Spleen (tissue), 11 donors: ENCODE data around the gene UPK3A. TPM values are rescaled to one million over a fixed set of nuclear protein-coding genes. Genes with fewer than 3 reads are reported as not detected.

Experiments used
- DNase-seq: peaks from one replicate; pipeline ENCODE4 v3.0.0-alpha.2; 2020
- H3K27ac ChIP-seq, 8 donors: fragments of 200-600 bp; sonication (generic) in 7 of 8; 1 replicate in 4 of 8; 2 replicates in 4 of 8; pipeline versions ENCODE4 v1.5.0 to v1.8.0; 2016 to 2021; ENCODE audit warnings: inconsistent platforms in 4 of 8, mild to moderate bottlenecking in 4 of 8, moderate library complexity in 1 of 8
- H3K27me3 ChIP-seq, 7 donors: fragments of 200-600 bp; sonication (generic) in 6 of 7; replicated peaks in 1 of 7; 1 replicate in 4 of 7; 2 replicates in 3 of 7; pipeline versions ENCODE4 v1.5.0 to v1.8.0; 2016 to 2021; ENCODE audit warnings: inconsistent platforms in 3 of 7, mild to moderate bottlenecking in 1 of 7
- H3K36me3 ChIP-seq, 6 donors: fragments of 200-600 bp; sonication (generic) in 5 of 6; 1 replicate in 4 of 6; 2 replicates in 2 of 6; pipeline versions ENCODE4 v1.5.0 to v1.8.0; 2016 to 2021; ENCODE audit warnings: inconsistent platforms in 2 of 6
- H3K4me1 ChIP-seq, 6 donors: fragments of 200-600 bp; sonication (generic) in 5 of 6; 1 replicate in 3 of 6; 2 replicates in 3 of 6; pipeline versions ENCODE4 v1.5.0 to v1.8.0; 2016 to 2021; ENCODE audit warnings: inconsistent platforms in 3 of 6
- H3K4me3 ChIP-seq, 8 donors: fragments of 200-600 bp; sonication (generic) in 7 of 8; 1 replicate in 4 of 8; 2 replicates in 4 of 8; pipeline versions ENCODE4 v1.5.0 to v1.8.0; 2016 to 2021; ENCODE audit warnings: inconsistent platforms in 4 of 8, mild to moderate bottlenecking in 4 of 8, moderate library complexity in 2 of 8
- H3K9me3 ChIP-seq, 8 donors: fragments of 200-600 bp; sonication (generic) in 7 of 8; 1 replicate in 4 of 8; 2 replicates in 4 of 8; pipeline versions ENCODE4 v1.5.0 to v1.8.0; 2016 to 2021; ENCODE audit warnings: inconsistent platforms in 4 of 8
- POLR2A ChIP-seq, 3 donors: fragments of 450-650 bp; IDR thresholded peaks; one replicate each; pipeline ENCODE4 v1.5.1; 2017; ENCODE audit warnings: antibody characterized with exemption in 3 of 3, mild to moderate bottlenecking in 1 of 3
- POLR2AphosphoS5 ChIP-seq, 3 donors: sonication (generic); formaldehyde crosslinking; IDR thresholded peaks; one replicate each; pipeline ENCODE4 v1.5.1; 2017; ENCODE audit warnings: antibody characterized with exemption in 3 of 3
- whole genome bisulfite sequencing, 5 donors: extraction: QIAGEN DNeasy Blood & Tissue Kit in 3 of 5; methylation state at CpG; one replicate each; pipeline versions ENCODE4 v1.1.5 to v1.1.7; 2013 to 2018; 5-methylcytosine and 5-hydroxymethylcytosine counted together
- intact Hi-C: fragments of 100-400 bp; cut with DNase I; formaldehyde crosslinking; loops from one replicate; pipeline ENCODE4 v1.15.0; 2023; ENCODE audit warnings: low total_unique reads
- polyA plus RNA-seq, 3 donors: library from polyadenylated mRNA; stranded (reverse); fragments of 200-250 nt; gene quantifications; one replicate each; pipeline ENCODE4 v1.2.1, GENCODE V29; 2013
- total RNA-seq, 7 donors: library from RNA; depleted of rRNA in 3 of 7; stranded (reverse); fragments of >200 nt in 3 of 7; fragmentation: NEBNext Ultra II Directional in 4 of 7; extraction: Animal tissue kit (Norgen Biotek cat#: 25700) in 4 of 7; gene quantifications; one replicate each; pipeline versions ENCODE4 v1.1.0 to v1.2.1, GENCODE V29; 2016 to 2021
- TF ChIP-seq, protein P1 (sequence below), 11 experiments: fragments of 200-600 bp in 7 of 11; fragments of 450-650 bp in 4 of 11; sonication (generic) in 4 of 11; IDR thresholded peaks in 8 of 11; conservative IDR thresholded peaks in 3 of 11; 1 replicate in 7 of 11; 2 replicates in 4 of 11; pipeline versions ENCODE4 v1.4.0 to v1.8.0; 2016 to 2021; ENCODE audit warnings: antibody characterized with exemption in 11 of 11, inconsistent platforms in 4 of 11, mild to moderate bottlenecking in 1 of 11
- donor health status: healthy with polysubstance abuse.
- donor health status: DM: no; HTN: no; CAD: no; lungs with moderate emphysema.
- donor health status: DM: no; HTN: no; CAD: no.
- donor health status: Bipolar disorder and iron deficiency.
- donor health status: healthy.
- donor health status: DM: no; HTN: no; CAD: no.
- donor health status: DM: yes; HTN: yes; CAD: no.

Gene UPK3A
- total and polyA plus RNA-seq, 10 donors = 0.35 to 2.7 (median 1.4) TPM; not detected in 5

DNA sequence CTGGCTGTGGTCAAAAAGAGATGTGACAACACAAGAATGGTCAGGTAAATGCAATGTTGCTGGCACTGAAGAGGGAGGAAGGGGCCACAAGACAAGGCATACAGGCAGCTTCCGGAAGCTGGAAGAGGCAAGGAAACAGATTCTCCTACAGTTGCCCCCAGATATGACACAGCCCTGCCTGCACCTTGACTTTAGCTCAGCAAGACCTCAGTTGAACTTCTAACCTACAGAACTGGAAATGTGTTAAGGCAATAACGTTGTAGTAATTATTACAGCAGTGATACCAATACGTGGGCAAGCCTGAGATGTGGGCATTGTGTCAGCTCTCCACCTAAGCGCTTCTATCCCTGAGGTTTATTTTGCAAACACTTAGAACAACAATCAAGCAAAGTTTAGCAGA lies 39.8 kb upstream of the UPK3A start:
- TF ChIP-seq POLR2AphosphoS5 (IDR thresholded peaks at IDR 0.05) (no peak), POLR2A (IDR thresholded peaks at IDR 0.05) (no peak)
- TF ChIP-seq, protein P1, sequence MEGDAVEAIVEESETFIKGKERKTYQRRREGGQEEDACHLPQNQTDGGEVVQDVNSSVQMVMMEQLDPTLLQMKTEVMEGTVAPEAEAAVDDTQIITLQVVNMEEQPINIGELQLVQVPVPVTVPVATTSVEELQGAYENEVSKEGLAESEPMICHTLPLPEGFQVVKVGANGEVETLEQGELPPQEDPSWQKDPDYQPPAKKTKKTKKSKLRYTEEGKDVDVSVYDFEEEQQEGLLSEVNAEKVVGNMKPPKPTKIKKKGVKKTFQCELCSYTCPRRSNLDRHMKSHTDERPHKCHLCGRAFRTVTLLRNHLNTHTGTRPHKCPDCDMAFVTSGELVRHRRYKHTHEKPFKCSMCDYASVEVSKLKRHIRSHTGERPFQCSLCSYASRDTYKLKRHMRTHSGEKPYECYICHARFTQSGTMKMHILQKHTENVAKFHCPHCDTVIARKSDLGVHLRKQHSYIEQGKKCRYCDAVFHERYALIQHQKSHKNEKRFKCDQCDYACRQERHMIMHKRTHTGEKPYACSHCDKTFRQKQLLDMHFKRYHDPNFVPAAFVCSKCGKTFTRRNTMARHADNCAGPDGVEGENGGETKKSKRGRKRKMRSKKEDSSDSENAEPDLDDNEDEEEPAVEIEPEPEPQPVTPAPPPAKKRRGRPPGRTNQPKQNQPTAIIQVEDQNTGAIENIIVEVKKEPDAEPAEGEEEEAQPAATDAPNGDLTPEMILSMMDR (IDR thresholded peaks at IDR 0.05 in 8 of 11, conservative IDR thresholded peaks at IDR 0.05 in 3 of 11) = no peak
- intact Hi-C loops = loop anchor here (10.0 kb wide), 1 partner anchor 80 kb away; the partner anchor contains the start of gene NUP50

DNA sequence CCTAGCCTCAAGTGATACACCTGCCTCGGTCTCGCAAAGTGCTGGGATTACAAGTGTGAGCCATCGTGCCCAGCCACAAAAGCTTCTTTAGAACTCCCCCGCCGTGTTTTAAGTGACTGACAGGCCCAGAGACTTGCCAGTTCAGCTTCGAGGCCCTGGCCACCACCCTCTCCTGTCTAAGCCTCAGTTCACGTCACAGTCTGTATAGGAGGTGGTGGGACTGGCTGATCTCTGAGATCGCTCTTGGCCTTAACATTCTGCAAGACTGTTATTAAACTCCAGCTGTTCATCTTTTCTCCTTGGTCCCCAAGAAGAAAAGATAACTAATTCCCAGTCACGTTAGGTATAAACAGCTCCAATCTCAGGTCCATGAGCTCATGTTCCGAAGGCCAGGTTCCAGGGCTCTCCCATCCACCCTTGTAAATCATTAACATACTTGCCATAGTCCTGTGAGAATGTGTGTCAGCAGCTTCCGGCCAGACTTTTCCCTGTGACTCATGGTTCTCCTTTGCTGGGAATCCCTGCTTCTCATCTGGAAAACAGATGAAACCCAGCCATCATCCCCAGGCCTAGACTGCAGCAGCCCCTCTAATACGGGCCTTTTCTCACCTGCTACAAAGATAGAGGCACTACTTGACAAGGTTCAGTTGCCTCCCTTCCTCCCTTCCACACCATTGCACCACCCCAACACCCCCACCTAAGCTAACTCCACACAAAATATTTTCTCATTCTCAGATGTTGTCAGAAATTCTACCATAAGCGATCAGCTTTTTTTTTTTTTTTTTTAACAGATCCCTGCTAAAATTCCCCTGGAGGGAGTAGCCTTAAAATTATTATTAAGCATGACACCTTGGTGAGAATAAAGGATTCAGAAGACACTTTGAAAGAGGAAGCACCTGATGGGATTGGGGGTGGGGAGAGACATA lies 38.4 kb upstream of the UPK3A start:
- H3K4me1 ChIP-seq = peaks cover 0 to 56% (median 18%) of the 10 kb centered on the region in 6 donors
- WGBS, 5 donors = 71 to 84% (median 79%) methylated on average over 13 of the region's 13 CpGs
- H3K9me3 ChIP-seq = no peaks in the 10 kb centered on the region
- peak overlapping the region in 7 of 8 donors; percentile 22 to 82 (median 61) for H3K27ac ChIP-seq
- intact Hi-C loops = loop anchor here (10.0 kb wide), 1 partner anchor 82 kb away; the partner anchor contains the start of gene NUP50
- no peak overlapping the region for H3K4me3 ChIP-seq
- H3K27me3 ChIP-seq = no peaks in the 10 kb centered on the region
- no peaks in the 10 kb centered on the region for H3K36me3 ChIP-seq
- no peak for DNase-seq
- TF ChIP-seq, protein P1 (IDR thresholded peaks at IDR 0.05 in 8 of 11, conservative IDR thresholded peaks at IDR 0.05 in 3 of 11) = no peak
- no peak for TF ChIP-seq POLR2A (IDR thresholded peaks at IDR 0.05)
- TF ChIP-seq POLR2AphosphoS5 (IDR thresholded peaks at IDR 0.05) = no peak

More for the DNA sequence above, 39.8 kb upstream of the UPK3A start:
- Histone ChIP-seq H3K9me3 (no peaks in the 10 kb centered on the region), H3K4me3 (no peak overlapping the region), H3K27me3 (no peaks in the 10 kb centered on the region), H3K36me3 (no peaks in the 10 kb centered on the region), H3K4me1 (peaks cover 2 to 65% (median 25%) of the 10 kb centered on the region in 6 donors), H3K27ac (peak overlapping the region in 4 of 8 donors; percentile 11 to 82 (median 50))
- 40 to 80% (median 63%) methylated on average over 4 of the region's 4 CpGs for WGBS, 5 donors
- no peak for DNase-seq

DNA sequence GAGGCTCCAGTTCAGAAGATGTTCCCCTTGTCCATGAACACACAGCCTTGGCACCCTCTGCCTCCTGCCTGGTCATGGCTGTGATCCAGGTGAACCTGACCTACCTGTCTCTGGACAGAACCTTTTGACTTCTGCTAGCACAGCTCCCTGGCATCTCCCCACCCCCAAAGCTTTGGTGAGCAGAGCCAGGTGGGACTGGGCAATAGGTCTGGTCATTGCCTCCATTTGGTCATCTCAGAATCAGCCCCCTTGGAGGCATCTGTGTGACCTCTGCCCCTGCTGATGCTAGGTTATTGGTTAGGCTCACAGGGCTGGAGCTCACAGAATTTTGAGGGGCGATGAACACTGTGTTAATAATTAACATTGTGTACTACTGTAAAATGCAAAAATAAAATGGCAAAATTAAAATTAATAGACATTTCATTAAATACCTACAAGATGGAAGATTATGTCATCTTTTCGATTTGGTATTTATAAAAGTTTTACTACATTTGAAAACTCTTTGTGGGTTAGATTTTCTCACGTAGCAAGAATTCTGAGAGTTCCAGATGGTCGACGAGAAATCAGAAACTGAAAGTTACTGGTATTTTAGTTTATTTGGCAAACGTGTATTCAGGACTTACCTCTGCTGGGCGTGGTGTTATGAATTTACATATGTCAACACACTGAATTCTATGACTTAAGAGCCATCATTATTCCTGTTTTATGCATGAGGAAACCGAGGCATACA lies 35.8 kb upstream of the UPK3A start:
- Histone ChIP-seq H3K27ac (peak overlapping the region in 5 of 8 donors; percentile 29 to 64 (median 54)), H3K36me3 (no peaks in the 10 kb centered on the region), H3K27me3 (no peaks in the 10 kb centered on the region), H3K9me3 (no peaks in the 10 kb centered on the region), H3K4me3 (no peak overlapping the region), H3K4me1 (peaks cover 0 to 42% (median 15%) of the 10 kb centered on the region in 6 donors)
- intact Hi-C loops = loop anchor here (10.0 kb wide), 1 partner anchor 84 kb away; the partner anchor contains the start of gene NUP50
- no peak for DNase-seq
- TF ChIP-seq POLR2A (IDR thresholded peaks at IDR 0.05) (no peak), POLR2AphosphoS5 (IDR thresholded peaks at IDR 0.05) (no peak)
- TF ChIP-seq, protein P1 (IDR thresholded peaks at IDR 0.05 in 8 of 11, conservative IDR thresholded peaks at IDR 0.05 in 3 of 11) = no peak
- WGBS, 5 donors = 50 to 61% (median 60%) methylated on average over 8 of the region's 8 CpGs
